Keratinocyte (primary cell): ENCODE data around the gene NAPA. TPM values are rescaled to one million over a fixed set of nuclear protein-coding genes. Genes with fewer than 3 reads are reported as not detected.

ENCODE experiments used
- DNase-seq: peaks from one replicate; pipeline ENCODE4 v3.0.0-alpha.2; 2011; ENCODE audit warnings: low read depth, missing footprints, low spot score
- FAIRE-seq: peaks from 2 replicates; lab custom pipeline; 2011; peaks lifted over from hg19 to GRCh38; lab: Jason Lieb, UNC
- H2AFZ ChIP-seq: 2 replicates; pipeline ENCODE4 v1.6.0; 2012; ENCODE audit warnings: low read length, control low read depth, inconsistent platforms; ENCODE audit not compliant: control insufficient read depth
- H3K27ac ChIP-seq: 2 replicates; pipeline ENCODE4 v1.5.1; 2011; ENCODE audit warnings: low read length; ENCODE audit not compliant: control insufficient read depth, insufficient read depth
- H3K27me3 ChIP-seq: 3 replicates; pipeline ENCODE4 v1.6.0; 2011; ENCODE audit warnings: low read length; ENCODE audit not compliant: control insufficient read depth, insufficient read depth; ENCODE audit errors: extremely low read depth
- H3K36me3 ChIP-seq, 2 experiments: 2 replicates in 1 of 2; 3 replicates in 1 of 2; pipeline ENCODE4 v1.5.1; 2011; ENCODE audit warnings: low read length in 2 of 2, mild to moderate bottlenecking in 1 of 2; ENCODE audit not compliant: control insufficient read depth in 2 of 2, insufficient read depth in 2 of 2; ENCODE audit errors: extremely low read depth in 1 of 2
- H3K4me1 ChIP-seq: 3 replicates; pipeline ENCODE4 v1.5.1; 2011; ENCODE audit warnings: low read length; ENCODE audit not compliant: control insufficient read depth, insufficient read depth; ENCODE audit errors: extremely low read depth
- H3K4me2 ChIP-seq: 3 replicates; pipeline ENCODE4 v1.6.0; 2011; ENCODE audit warnings: low read depth, low read length; ENCODE audit not compliant: control insufficient read depth, insufficient read depth; ENCODE audit errors: extremely low read depth
- H3K4me3 ChIP-seq, 3 experiments: fragments of 200-600 bp in 1 of 3; sonication (generic) in 1 of 3; 2 replicates in 2 of 3; 3 replicates in 1 of 3; pipeline ENCODE4 v1.5.1; 2011 to 2016; ENCODE audit warnings: low read length in 3 of 3, mild to moderate bottlenecking in 3 of 3, control low read depth in 2 of 3, inconsistent platforms in 1 of 3, low read depth in 1 of 3, mixed read lengths in 1 of 3, mixed run types in 1 of 3, moderate library complexity in 1 of 3; ENCODE audit not compliant: control insufficient read depth in 2 of 3, insufficient read depth in 2 of 3; ENCODE audit errors: extremely low read depth in 1 of 3
- H3K79me2 ChIP-seq: 2 replicates; pipeline ENCODE4 v1.6.0; 2012; ENCODE audit warnings: low read length; ENCODE audit not compliant: control insufficient read depth, insufficient read depth
- H3K9ac ChIP-seq: 3 replicates; pipeline ENCODE4 v1.6.0; 2011; ENCODE audit warnings: low read length; ENCODE audit not compliant: control insufficient read depth, insufficient read depth; ENCODE audit errors: extremely low read depth
- H3K9me1 ChIP-seq: 3 replicates; pipeline ENCODE4 v1.6.0; 2011; ENCODE audit warnings: low read length; ENCODE audit not compliant: control insufficient read depth, insufficient read depth; ENCODE audit errors: extremely low read depth
- H3K9me3 ChIP-seq: 2 replicates; pipeline ENCODE4 v1.5.1; 2012; ENCODE audit warnings: low read depth, low read length; ENCODE audit not compliant: control insufficient read depth
- H4K20me1 ChIP-seq: 3 replicates; pipeline ENCODE4 v1.6.0; 2011; ENCODE audit warnings: low read length; ENCODE audit not compliant: control insufficient read depth, insufficient read depth; ENCODE audit errors: extremely low read depth
- CTCF ChIP-seq, 3 experiments: IDR thresholded peaks in 1 of 3; conservative IDR thresholded peaks in 1 of 3; optimal IDR thresholded peaks in 1 of 3; 2 replicates in 2 of 3; 3 replicates in 1 of 3; pipeline versions ENCODE3 to v1.5.1; 2011; ENCODE audit warnings: low read length in 3 of 3, mild to moderate bottlenecking in 3 of 3, moderate library complexity in 2 of 3, control low read depth in 1 of 3, inconsistent platforms in 1 of 3; ENCODE audit not compliant: insufficient read depth in 2 of 3; ENCODE audit errors: extremely low read depth in 1 of 3
- EZH2 ChIP-seq: IDR thresholded peaks from one replicate; pipeline ENCODE4 v1.6.1; 2012; ENCODE audit warnings: inconsistent platforms, mild to moderate bottlenecking, low read length, moderate library complexity
- dilution Hi-C: fragments of 300-500 bp; cut with MboI; formaldehyde crosslinking; loops from one replicate; pipeline ENCODE4 v1.7.0; 2020; ENCODE audit warnings: low sequenced_read_pairs; ENCODE audit not compliant: extremely low pct_ligation_motif_present
- polyA plus RNA-seq, 5 experiments: library from polyadenylated mRNA; depleted of rRNA in 3 of 5; stranded (reverse) in 3 of 5; stranded (forward) in 1 of 5; unstranded in 1 of 5; fragments of >200 nt; gene quantifications; 1 replicate in 1 of 5; 2 replicates in 3 of 5; 3 replicates in 1 of 5; pipeline versions ENCODE4 v1.2.1 to v1.2.3, GENCODE V29; 2011 to 2012; ENCODE audit warnings: missing spikeins in 2 of 5, low read depth in 1 of 5, low replicate concordance in 1 of 5

NAPA gene
- polyA plus RNA-seq, 1 donor (not counting 4 experiments of a cell fraction or from before 2014, with no cell fraction given), result 89.0 TPM

GRCh38 chr19:47485210-47485609 is 29.7 kb downstream of the NAPA start:
- Histone ChIP-seq H3K79me2 (no peaks in the 10 kb centered on the region), H3K4me2 (peak overlapping the region; percentile 99), H3K9me3 (no peaks in the 10 kb centered on the region), H3K4me3 (no peak overlapping the region), H3K36me3 (peaks cover 12 to 19% of the 10 kb centered on the region in 2 experiments), H4K20me1 (no peaks in the 10 kb centered on the region), H3K27me3 (no peaks in the 10 kb centered on the region), H3K4me1 (peaks cover 13% of the 10 kb centered on the region), H3K27ac (no peak overlapping the region), H3K9me1 (no peaks in the 10 kb centered on the region), H3K9ac (no peak overlapping the region), H2AFZ (no peak overlapping the region)
- dilution Hi-C loops, result no loop called here
- DNase-seq (no peak), FAIRE-seq (no peak)
- TF ChIP-seq CTCF (optimal IDR thresholded peaks at IDR 0.05 in 1 of 3, IDR thresholded peaks at IDR 0.05 in 1 of 3, conservative IDR thresholded peaks at IDR 0.05 in 1 of 3; ENCODE audit: extremely low read depth in 1 of 3, insufficient read depth in 2 of 3, low read length in 3 of 3) (no peak), EZH2 (no peak)

DNA sequence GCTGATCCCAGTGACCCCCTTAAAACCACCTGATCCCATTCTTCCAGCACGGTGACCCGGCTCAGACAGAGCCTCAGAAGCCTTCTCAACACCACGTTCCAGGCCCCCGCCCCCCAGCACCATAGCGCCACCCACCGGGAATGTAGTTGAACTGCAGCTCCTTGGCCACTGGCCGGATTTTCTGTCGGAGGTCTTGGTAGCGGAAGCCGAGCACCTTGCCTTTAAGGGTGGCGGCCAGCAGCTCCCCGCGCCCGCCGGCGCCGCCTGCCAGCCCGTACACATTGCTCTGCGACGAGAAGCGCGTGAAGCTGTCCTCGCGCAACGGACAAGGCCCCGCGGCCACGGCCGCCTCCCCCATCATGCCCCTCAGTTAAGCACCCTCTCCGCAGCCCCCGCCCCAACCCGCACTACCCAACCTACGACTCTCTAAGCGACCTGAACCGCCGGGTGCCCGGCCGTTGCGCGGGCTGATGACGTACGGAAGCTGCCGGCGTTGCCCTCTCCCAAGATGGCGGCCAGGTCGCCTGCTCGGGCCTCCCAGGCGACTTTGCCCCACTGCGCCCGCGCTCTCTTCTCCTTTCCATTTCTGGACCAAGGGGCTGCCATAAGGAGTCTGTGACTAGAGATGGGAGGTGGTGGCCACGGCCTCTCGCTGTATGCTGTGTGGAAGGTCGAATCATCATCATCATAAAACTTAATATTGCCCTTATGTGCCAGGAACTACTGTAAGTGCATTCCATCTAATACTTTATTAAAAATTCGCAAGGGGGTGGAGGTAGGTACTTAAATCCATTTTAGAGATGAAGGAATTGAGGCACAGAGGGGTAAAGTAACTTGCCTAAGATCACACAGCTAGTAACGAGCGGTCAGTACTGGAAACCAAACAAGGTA is 30.8 kb downstream of the NAPA start, which contains the start of gene KPTN:
TSS of gene KPTN (minus strand) at position 420 of the 891 bp plus-strand sequence. CDS start at position 361, 59 bp downstream.
- dilution Hi-C loops, result no loop called here
- H3K27ac ChIP-seq, result peak within 1 kb of the TSS; percentile 93
- peak within 1 kb of the TSS; percentile 95 for H3K9ac ChIP-seq
- no peaks in the 10 kb centered on the region for H3K9me1 ChIP-seq
- peak; percentile 42 for DNase-seq
- H4K20me1 ChIP-seq, result no peaks in the 10 kb centered on the region
- H3K36me3 ChIP-seq, result peaks cover 3 to 9% of the 10 kb centered on the region in 2 experiments
- peak; percentile 53 for FAIRE-seq
- H3K4me3 ChIP-seq, result peak within 1 kb of the TSS; percentile 73 to 99 (median 95)
- no peak for TF ChIP-seq EZH2
- peak; percentile 94 to 98 (median 97) for TF ChIP-seq CTCF (optimal IDR thresholded peaks at IDR 0.05 in 1 of 3, IDR thresholded peaks at IDR 0.05 in 1 of 3, conservative IDR thresholded peaks at IDR 0.05 in 1 of 3; ENCODE audit: extremely low read depth in 1 of 3, insufficient read depth in 2 of 3, low read length in 3 of 3)
- H2AFZ ChIP-seq, result peak within 1 kb of the TSS; percentile 98
- no peaks in the 10 kb centered on the region for H3K27me3 ChIP-seq
- H3K9me3 ChIP-seq, result no peaks in the 10 kb centered on the region
- H3K79me2 ChIP-seq, result no peaks in the 10 kb centered on the region
- H3K4me2 ChIP-seq, result peak within 1 kb of the TSS; percentile 99
- H3K4me1 ChIP-seq, result peaks cover 13% of the 10 kb centered on the region
